ENCODE results near the gene NEK10.

The NEK10 gene

GRCh38 chr3:27275441-27275990 lies 93.7 kb downstream of the NEK10 start:
- TF ChIP-seq CTCF (conservative IDR thresholded peaks at IDR 0.05; ENCODE audit: low read length), result no peak

DNA sequence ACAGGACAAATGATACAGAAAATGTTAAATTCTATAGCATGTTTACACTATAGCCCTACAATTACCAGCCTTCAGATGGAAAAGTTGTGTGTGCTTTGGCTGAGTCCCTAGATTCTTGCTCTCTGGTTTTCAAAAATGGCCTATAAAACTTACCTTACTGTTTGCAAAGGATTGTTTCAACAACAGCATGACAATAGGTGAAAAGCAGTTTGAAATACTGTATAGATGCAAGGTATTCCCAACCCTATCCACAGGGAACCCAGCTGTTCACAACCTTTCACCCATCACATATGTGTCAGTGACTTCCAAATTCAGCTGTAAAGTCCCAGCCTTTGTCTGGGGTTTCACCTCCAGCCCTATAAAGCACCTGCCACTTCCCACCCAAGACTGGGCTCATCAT lies 97.3 kb downstream of the NEK10 start:
- no peak for TF ChIP-seq CTCF (conservative IDR thresholded peaks at IDR 0.05; ENCODE audit: low read length)
- DNase-seq (ENCODE audit: low read depth), result no peak
- H3K4me3 ChIP-seq (ENCODE audit: low read length), result no peak overlapping the region

More at GRCh38 chr3:27275441-27275990, 93.7 kb downstream of the NEK10 start:
- no peak for DNase-seq (ENCODE audit: low read depth)
- no peak overlapping the region for H3K4me3 ChIP-seq (ENCODE audit: low read length)

- DNase-seq (ENCODE audit: low read depth), result no peak
- TF ChIP-seq CTCF (conservative IDR thresholded peaks at IDR 0.05; ENCODE audit: low read length), result no peak
- H3K4me3 ChIP-seq (ENCODE audit: low read length), result no peak overlapping the region
Observed at GRCh38 chr3:27254896-27255295, 114.3 kb downstream of the NEK10 start.

DNA sequence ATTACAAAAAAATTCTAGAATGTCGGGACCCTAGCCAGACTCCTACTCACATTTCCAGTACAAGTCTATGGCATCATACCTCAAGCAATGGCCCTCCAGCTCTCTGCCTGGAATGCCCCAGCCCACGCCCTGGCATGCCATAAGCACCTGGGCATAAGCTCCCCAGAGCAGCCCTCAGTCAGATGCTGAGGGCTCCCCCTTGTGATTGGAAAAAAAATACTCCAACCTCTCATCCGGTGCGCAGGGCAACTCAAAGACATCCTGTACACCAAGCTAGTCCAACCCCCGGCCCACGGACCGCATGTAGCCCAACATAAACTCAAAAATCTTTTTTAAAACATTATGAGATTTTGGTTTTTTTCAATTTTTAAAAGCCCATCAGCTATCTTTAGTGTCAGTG lies 115.4 kb downstream of the NEK10 start:
- peak; percentile 52 for DNase-seq (ENCODE audit: low read depth)
- no peak overlapping the region for H3K4me3 ChIP-seq (ENCODE audit: low read length)
- peak; percentile 68 for TF ChIP-seq CTCF (conservative IDR thresholded peaks at IDR 0.05; ENCODE audit: low read length)

DNA sequence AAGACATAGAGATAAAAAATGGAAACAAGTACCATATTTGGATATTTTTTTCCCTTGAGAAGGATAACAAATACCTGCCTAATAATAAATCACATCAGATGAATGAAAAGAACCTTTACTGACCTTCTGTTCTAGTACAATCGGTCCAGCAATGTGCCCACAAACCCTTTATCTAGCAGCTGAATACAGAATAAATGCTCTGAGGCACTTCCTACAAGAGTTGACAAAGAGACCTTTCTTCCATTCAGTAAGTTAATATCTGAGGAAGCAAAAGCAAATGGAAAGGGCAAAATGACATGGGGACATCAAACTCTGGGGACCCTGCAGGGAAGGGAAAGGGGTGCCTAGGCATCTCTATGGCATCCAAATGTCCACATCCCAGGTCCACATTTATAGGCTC lies 115.8 kb downstream of the NEK10 start:
- TF ChIP-seq CTCF (conservative IDR thresholded peaks at IDR 0.05; ENCODE audit: low read length), result no peak
- no peak for DNase-seq (ENCODE audit: low read depth)
- H3K4me3 ChIP-seq (ENCODE audit: low read length), result no peak overlapping the region

DNA sequence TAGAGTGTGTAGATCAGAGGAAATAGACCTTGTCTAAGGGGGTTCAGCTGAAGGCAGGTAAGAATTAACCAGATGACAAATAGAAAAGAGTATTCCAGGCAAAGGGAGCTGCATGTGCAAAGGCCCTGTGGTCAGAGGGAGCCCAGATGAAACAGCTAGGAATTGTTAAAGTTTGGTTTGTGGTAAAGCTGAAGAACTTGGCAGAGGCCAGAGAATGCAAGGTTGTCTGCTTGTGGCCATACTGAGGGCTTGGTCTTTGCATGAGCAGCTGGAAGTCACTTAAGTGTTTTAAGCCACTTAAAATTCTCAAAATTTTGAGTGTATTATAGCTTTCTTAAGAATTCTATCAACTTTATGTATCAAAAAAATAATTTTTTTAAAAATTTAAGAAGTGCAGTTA lies 116.5 kb downstream of the NEK10 start:
- TF ChIP-seq CTCF (conservative IDR thresholded peaks at IDR 0.05; ENCODE audit: low read length), result no peak
- no peak overlapping the region for H3K4me3 ChIP-seq (ENCODE audit: low read length)
- peak; percentile 5 for DNase-seq (ENCODE audit: low read depth)

DNA sequence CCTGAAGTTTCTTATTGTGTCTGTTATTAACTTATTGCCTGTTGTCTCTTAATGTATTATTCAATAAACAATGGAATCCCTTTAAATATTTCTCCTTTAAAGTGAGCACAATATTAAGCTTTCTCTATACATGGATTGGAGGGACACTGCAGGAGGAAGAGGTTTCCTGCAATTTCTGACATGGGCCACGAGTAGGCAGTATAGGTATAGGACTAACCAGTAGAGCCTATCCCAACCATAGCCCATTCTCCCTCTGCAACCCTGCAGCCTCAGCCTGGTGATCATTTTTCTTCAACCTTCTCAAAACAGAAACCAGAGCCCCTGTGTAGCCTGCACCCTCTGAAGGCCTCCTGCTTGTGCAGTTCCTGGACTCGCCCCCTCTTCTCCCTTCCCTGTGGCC lies 124.8 kb downstream of the NEK10 start:
- no peak overlapping the region for H3K4me3 ChIP-seq (ENCODE audit: low read length)
- TF ChIP-seq CTCF (conservative IDR thresholded peaks at IDR 0.05; ENCODE audit: low read length), result no peak

More for the DNA sequence above, 124.8 kb downstream of the NEK10 start:
- no peak for DNase-seq (ENCODE audit: low read depth)
